Measurements from ENCODE around the gene COQ10A.

Gene COQ10A

GRCh38 chr12:56266693-56267442 is at the start of gene COQ10A:
TSS of gene COQ10A (plus strand) at chr12:56266942. CDS start at chr12:56267119, 177 bp downstream.
- peak; percentile 89 for DNase-seq (ENCODE audit: low spot score)

- no peak for DNase-seq (ENCODE audit: low spot score)
Measured at GRCh38 chr12:56219840-56220239, 46.9 kb upstream of the COQ10A start.

GRCh38 chr12:56220611-56221231 is 46.0 kb upstream of the COQ10A start:
- DNase-seq (ENCODE audit: low spot score), result peak; percentile 46

GRCh38 chr12:56221232-56221756 is 45.4 kb upstream of the COQ10A start:
- DNase-seq (ENCODE audit: low spot score), result peak; percentile 58

GRCh38 chr12:56221757-56222530 is 44.8 kb upstream of the COQ10A start, which contains the start of gene RNF41:
TSS of gene RNF41 (minus strand) at chr12:56221922. CDS start at chr12:56214047, 7,875 bp downstream.
- DNase-seq (ENCODE audit: low spot score), result peak; percentile 97

GRCh38 chr12:56222531-56222895 is 44.2 kb upstream of the COQ10A start:
- DNase-seq (ENCODE audit: low spot score), result no peak

GRCh38 chr12:56223571-56224101 is 43.1 kb upstream of the COQ10A start:
- DNase-seq (ENCODE audit: low spot score), result no peak

- DNase-seq (ENCODE audit: low spot score), result peak; percentile 97
Measured at GRCh38 chr12:56224102-56224701, 42.5 kb upstream of the COQ10A start, which contains the start of gene NABP2. TSS of gene NABP2 (plus strand) at chr12:56224342. CDS start at chr12:56224857, 515 bp downstream.

GRCh38 chr12:56224954-56225353 is 41.8 kb upstream of the COQ10A start:
- no peak for DNase-seq (ENCODE audit: low spot score)

- no peak for DNase-seq (ENCODE audit: low spot score)
Measured at GRCh38 chr12:56229082-56229481, 37.7 kb upstream of the COQ10A start.

GRCh38 chr12:56229916-56230431 is 36.8 kb upstream of the COQ10A start, which contains the start of gene SLC39A5:
TSS of gene SLC39A5 (plus strand) at chr12:56230051. CDS start at chr12:56231275, 1,224 bp downstream.
- no peak for DNase-seq (ENCODE audit: low spot score)

- DNase-seq (ENCODE audit: low spot score), result no peak
Measured at GRCh38 chr12:56230432-56231183, 36.1 kb upstream of the COQ10A start.

- DNase-seq (ENCODE audit: low spot score), result no peak
Measured at GRCh38 chr12:56231184-56231582, 35.6 kb upstream of the COQ10A start.

- DNase-seq (ENCODE audit: low spot score), result no peak
Measured at GRCh38 chr12:56234746-56235436, 31.9 kb upstream of the COQ10A start.

GRCh38 chr12:56236091-56236490 is 30.7 kb upstream of the COQ10A start:
- no peak for DNase-seq (ENCODE audit: low spot score)

GRCh38 chr12:56236985-56237384 is 29.8 kb upstream of the COQ10A start:
- no peak for DNase-seq (ENCODE audit: low spot score)

GRCh38 chr12:56237552-56237951 is 29.2 kb upstream of the COQ10A start:
- no peak for DNase-seq (ENCODE audit: low spot score)

- DNase-seq (ENCODE audit: low spot score), result no peak
Measured at GRCh38 chr12:56241424-56242303, 25.1 kb upstream of the COQ10A start.

- no peak for DNase-seq (ENCODE audit: low spot score)
Measured at GRCh38 chr12:56242986-56243385, 23.8 kb upstream of the COQ10A start.
